GM21737 (cell line): ENCODE data around the gene NFIA.

Experiments
- ATAC-seq: cut with Tn5 transposase; IDR thresholded peaks from one replicate; pipeline ENCODE4 v1.9.1; 2021; ENCODE audit warnings: mild to moderate bottlenecking, moderate library complexity; ENCODE audit not compliant: unreplicated experiment

The NFIA gene

GRCh38 chr1:61207416-61207815 lies 125.1 kb downstream of the NFIA start:
- ATAC-seq: no peak

- ATAC-seq: no peak
Measured at GRCh38 chr1:61208172-61208571, 125.8 kb downstream of the NFIA start.

GRCh38 chr1:61208831-61209230 lies 126.5 kb downstream of the NFIA start:
- no peak for ATAC-seq

- ATAC-seq: no peak
Measured at GRCh38 chr1:61210435-61211154, 128.2 kb downstream of the NFIA start.

GRCh38 chr1:61213245-61214011 lies 131.1 kb downstream of the NFIA start:
- no peak for ATAC-seq

GRCh38 chr1:61215119-61215518 lies 132.8 kb downstream of the NFIA start:
- no peak for ATAC-seq

GRCh38 chr1:61215676-61216289 lies 133.4 kb downstream of the NFIA start:
- no peak for ATAC-seq

- ATAC-seq: no peak
Measured at GRCh38 chr1:61220536-61220935, 138.2 kb downstream of the NFIA start.

- no peak for ATAC-seq
Measured at GRCh38 chr1:61221642-61222041, 139.3 kb downstream of the NFIA start.

GRCh38 chr1:61222240-61222639 lies 139.9 kb downstream of the NFIA start:
- no peak for ATAC-seq

GRCh38 chr1:61223140-61223539 lies 140.8 kb downstream of the NFIA start:
- ATAC-seq: no peak

- no peak for ATAC-seq
Measured at GRCh38 chr1:61224609-61225008, 142.2 kb downstream of the NFIA start.

- ATAC-seq: no peak
Measured at GRCh38 chr1:61225478-61225877, 143.1 kb downstream of the NFIA start.

- no peak for ATAC-seq
Measured at GRCh38 chr1:61226791-61227567, 144.6 kb downstream of the NFIA start.

- ATAC-seq: no peak
Measured at GRCh38 chr1:61227857-61228550, 145.6 kb downstream of the NFIA start.

GRCh38 chr1:61230523-61230922 lies 148.2 kb downstream of the NFIA start:
- no peak for ATAC-seq

GRCh38 chr1:61231795-61232194 lies 149.4 kb downstream of the NFIA start:
- ATAC-seq: no peak

GRCh38 chr1:61233121-61233660 lies 150.8 kb downstream of the NFIA start:
- ATAC-seq: no peak

- no peak for ATAC-seq
Measured at GRCh38 chr1:61234587-61234919, 152.2 kb downstream of the NFIA start.

- ATAC-seq: no peak
Measured at GRCh38 chr1:61237147-61237546, 154.8 kb downstream of the NFIA start.
